MG63 (cell line): Measurements from ENCODE around the gene PRSS48. TPM values are rescaled to one million over a fixed set of nuclear protein-coding genes. Genes with fewer than 3 reads are reported as not detected.
"Not testable (repeated sequence)": the region's sequence is repeated elsewhere in the genome, so short reads cannot be mapped to it uniquely, and the experiment has no call there.

Experiments used
- DNase-seq: peaks from one replicate; pipeline ENCODE4 v3.0.0-alpha.2; 2020
- H3K27me3 ChIP-seq: fragments of 250-450 bp; sonication (Bioruptor Pico); 2 replicates; pipeline ENCODE4 v1.5.1; 2020; ENCODE audit warnings: mild to moderate bottlenecking, moderate library complexity
- H3K36me3 ChIP-seq: fragments of 250-450 bp; sonication (Bioruptor Pico); 2 replicates; pipeline ENCODE4 v1.5.1; 2020; ENCODE audit warnings: mild to moderate bottlenecking, moderate library complexity
- H3K4me3 ChIP-seq: fragments of 250-450 bp; sonication (Bioruptor Pico); 2 replicates; pipeline ENCODE4 v1.5.1; 2020; ENCODE audit warnings: mild to moderate bottlenecking, moderate library complexity
- H3K9me3 ChIP-seq: fragments of 250-450 bp; sonication (Bioruptor Pico); 2 replicates; pipeline ENCODE4 v1.5.1; 2020; ENCODE audit warnings: mild to moderate bottlenecking, moderate library complexity
- total RNA-seq: library from RNA; depleted of rRNA; stranded (reverse); fragments of >200 nt; shearing (Covaris generic); gene quantifications from 2 replicates; pipeline ENCODE4 v1.2.3, GENCODE V29; 2014; ENCODE audit warnings: low replicate concordance

The PRSS48 gene
- total RNA-seq, 1 experiment from 2014 or later = not detected

GRCh38 chr4:151302432-151302831 lies 25.5 kb downstream of the PRSS48 start:
- Histone ChIP-seq H3K9me3 (no peaks in the 10 kb centered on the region), H3K27me3 (no peaks in the 10 kb centered on the region), H3K36me3 (no peaks in the 10 kb centered on the region), H3K4me3 (no peak overlapping the region)
- no peak for DNase-seq

DNA sequence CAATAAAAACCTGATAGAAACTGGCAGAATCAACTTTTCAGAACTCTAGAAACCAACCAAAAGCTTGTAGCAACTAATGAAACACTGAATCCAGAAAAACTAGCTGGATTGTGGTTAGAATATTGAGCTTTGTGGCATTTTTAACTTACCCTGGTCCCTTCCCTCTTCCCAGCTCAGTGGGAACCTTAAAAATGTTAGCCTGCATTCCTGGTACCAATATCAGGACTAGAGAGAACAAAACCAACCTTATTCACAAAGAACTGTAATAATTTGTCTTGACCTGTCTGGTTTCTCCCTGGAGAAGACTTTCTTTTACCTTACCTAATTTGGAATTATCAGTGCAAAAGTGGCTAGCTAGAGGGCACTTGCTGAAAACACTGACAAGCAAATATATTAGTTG lies 27.3 kb downstream of the PRSS48 start:
- Histone ChIP-seq H3K9me3 (no peaks in the 10 kb centered on the region), H3K36me3 (no peaks in the 10 kb centered on the region), H3K27me3 (no peaks in the 10 kb centered on the region), H3K4me3 (no peak overlapping the region)
- DNase-seq = no peak

DNA sequence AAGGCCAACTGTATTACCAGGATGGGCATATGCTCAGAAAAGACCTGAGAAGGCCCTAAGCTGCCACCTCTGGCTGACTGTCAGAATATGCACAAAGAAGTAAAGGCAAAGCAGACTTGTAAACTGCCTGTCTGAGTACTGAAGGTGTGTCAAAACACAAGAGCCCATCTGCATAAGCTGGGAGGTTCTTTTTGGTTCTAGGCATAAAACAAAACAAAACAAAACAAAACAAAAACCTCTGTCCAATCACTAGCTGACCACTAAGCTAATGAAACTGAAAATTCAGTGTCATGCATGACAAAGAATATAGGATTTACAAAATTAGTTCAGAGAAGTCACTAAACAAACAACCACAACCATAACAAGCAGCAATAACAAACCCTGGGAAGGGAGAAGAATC lies 27.8 kb downstream of the PRSS48 start:
- H3K36me3 ChIP-seq = no peaks in the 10 kb centered on the region

GRCh38 chr4:151310124-151310728 lies 33.3 kb downstream of the PRSS48 start:
- no peaks in the 10 kb centered on the region for H3K36me3 ChIP-seq

More for the DNA sequence above, 27.8 kb downstream of the PRSS48 start:
- DNase-seq = no peak
- no peaks in the 10 kb centered on the region for H3K9me3 ChIP-seq
- no peaks in the 10 kb centered on the region for H3K27me3 ChIP-seq
- H3K4me3 ChIP-seq = no peak overlapping the region

DNA sequence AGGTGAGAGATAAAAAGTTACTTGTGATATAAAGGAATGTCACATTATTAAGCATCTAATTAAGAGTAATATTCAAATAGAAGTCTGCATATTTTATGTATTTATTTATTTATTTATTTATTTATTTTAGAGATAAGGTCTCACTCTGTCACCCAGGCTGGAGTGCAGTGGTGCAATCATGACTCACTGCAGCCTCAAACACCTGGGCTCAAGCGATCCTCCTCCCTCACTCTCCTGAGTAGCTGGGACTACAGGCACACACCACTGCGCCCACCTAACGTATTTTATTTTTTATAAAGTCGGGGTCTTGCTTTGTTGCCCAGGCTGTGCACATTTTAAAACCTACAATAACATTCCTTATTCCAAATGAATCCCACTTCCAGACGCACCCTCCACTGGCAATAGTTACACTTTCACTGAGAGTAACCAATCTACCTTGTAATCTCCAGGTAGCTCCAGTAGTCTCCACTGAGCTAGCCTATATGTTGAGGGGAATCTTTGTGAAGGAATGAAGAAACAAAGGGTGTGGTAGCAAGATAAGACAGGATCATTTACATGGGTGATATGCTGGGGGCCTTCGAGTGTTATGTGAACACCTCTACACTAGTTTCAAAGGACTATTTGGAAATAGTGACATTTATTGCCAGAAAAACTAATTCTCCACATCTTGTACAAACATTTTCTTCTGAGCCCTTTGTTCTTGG lies 36.5 kb downstream of the PRSS48 start:
- Histone ChIP-seq H3K36me3 (no peaks in the 10 kb centered on the region), H3K4me3 (no peak overlapping the region), H3K9me3 (no peaks in the 10 kb centered on the region), H3K27me3 (no peaks in the 10 kb centered on the region)
- no peak for DNase-seq

More at GRCh38 chr4:151310124-151310728, 33.3 kb downstream of the PRSS48 start:
- H3K9me3 ChIP-seq = no peaks in the 10 kb centered on the region
- H3K4me3 ChIP-seq = no peak overlapping the region
- H3K27me3 ChIP-seq = no peaks in the 10 kb centered on the region
- no peak for DNase-seq

DNA sequence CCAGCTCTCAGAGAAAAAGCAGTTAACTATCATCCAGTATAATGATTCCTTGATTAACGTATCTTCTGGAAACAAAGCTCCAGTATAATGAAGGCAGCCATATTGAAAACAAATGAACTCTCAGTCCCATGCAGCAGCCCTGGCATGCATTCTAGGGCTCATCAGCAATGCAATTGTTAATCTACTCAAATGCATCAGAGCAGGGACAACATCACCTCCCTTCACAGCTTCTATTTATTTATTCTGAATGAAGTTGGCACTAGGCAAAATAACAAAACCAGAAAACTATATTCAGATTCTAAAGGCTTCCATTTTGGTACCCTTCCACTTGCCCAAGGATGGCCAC lies 37.0 kb downstream of the PRSS48 start:
- Histone ChIP-seq H3K36me3 (no peaks in the 10 kb centered on the region), H3K4me3 (no peak overlapping the region), H3K9me3 (no peaks in the 10 kb centered on the region), H3K27me3 (no peaks in the 10 kb centered on the region)
- no peak for DNase-seq

DNA sequence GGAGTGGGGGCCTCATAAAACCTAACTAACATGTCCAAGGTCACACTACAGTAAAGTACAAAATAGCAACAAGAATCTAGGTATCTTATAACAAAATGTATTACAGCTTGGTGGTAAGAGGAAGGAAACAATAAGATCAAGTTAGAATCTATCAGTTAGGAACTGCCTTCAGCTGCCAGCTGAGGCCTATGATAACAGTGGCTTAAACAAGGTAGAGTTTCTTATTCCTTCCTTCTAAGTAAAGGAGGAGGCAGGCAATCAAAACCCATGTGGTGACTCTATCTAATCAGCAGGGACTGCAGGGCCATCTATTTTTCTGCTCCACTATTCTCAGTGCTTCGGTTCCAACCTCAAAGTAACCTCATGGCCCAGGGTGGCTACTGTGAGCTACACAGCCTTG lies 37.5 kb downstream of the PRSS48 start:
- Histone ChIP-seq H3K9me3 (no peaks in the 10 kb centered on the region), H3K4me3 (no peak overlapping the region), H3K36me3 (no peaks in the 10 kb centered on the region), H3K27me3 (no peaks in the 10 kb centered on the region)
- no peak for DNase-seq

DNA sequence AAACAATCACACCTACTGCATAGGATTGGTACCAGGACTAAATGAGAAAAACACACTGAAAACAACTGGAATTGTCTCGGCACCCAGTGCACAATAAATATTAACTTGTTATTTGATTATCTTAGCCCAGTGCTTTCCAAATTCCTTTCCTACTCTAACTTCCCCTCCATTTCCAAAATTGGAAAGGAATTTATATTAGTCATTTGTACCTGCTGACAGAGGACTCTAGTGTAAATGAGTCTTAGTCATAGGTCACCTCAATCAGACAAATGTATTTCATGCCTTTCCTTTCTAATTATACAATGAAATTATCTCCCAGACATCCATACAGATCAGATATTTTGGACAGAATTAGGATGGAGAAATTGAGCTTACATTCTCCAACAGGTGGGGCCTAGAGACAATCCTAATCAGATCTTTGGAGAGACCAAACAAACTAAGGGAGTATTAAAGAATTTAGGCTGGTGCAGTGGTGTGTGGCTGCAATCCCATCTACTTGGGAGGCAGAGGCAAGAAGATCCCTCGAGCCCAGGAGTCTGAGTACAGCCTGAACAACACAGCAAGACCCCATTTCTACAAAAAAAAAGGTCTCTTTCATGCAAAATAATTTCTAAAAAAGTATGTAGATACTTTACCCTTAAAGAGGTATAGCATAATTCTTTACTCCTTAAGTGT lies 38.4 kb downstream of the PRSS48 start:
- Histone ChIP-seq H3K4me3 (no peak overlapping the region), H3K27me3 (no peaks in the 10 kb centered on the region), H3K36me3 (no peaks in the 10 kb centered on the region), H3K9me3 (no peaks in the 10 kb centered on the region)
- no peak for DNase-seq

- no peak for DNase-seq
- no peak overlapping the region for H3K4me3 ChIP-seq
- H3K27me3 ChIP-seq = no peaks in the 10 kb centered on the region
- H3K9me3 ChIP-seq = no peaks in the 10 kb centered on the region
- H3K36me3 ChIP-seq = no peaks in the 10 kb centered on the region
Observed at GRCh38 chr4:151316645-151317044, 39.7 kb downstream of the PRSS48 start.

- Histone ChIP-seq H3K4me3 (no peak overlapping the region), H3K27me3 (no peaks in the 10 kb centered on the region), H3K36me3 (no peaks in the 10 kb centered on the region), H3K9me3 (no peaks in the 10 kb centered on the region)
- no peak for DNase-seq
Observed at GRCh38 chr4:151318307-151319006, 41.5 kb downstream of the PRSS48 start.

DNA sequence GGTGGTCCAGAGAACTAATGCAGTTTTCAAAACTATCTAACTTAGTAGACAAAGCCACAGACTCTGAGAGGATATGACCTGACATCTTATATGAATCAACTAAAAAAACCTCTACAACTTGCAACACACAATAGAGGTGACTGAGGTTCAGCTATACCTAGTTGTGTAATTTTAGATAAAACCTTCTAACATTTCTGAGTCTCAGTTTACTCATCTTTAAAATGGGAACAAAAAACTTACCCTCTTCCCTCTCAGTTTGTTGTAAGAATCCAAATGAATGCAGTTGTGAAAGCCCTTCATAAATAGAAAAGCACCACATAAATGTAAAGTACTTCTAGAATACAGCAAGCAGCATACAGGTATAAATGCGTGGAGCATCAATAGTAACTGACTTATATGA lies 42.5 kb downstream of the PRSS48 start:
- H3K27me3 ChIP-seq = no peaks in the 10 kb centered on the region
- no peak for DNase-seq
- no peak overlapping the region for H3K4me3 ChIP-seq
- H3K9me3 ChIP-seq = no peaks in the 10 kb centered on the region
- no peaks in the 10 kb centered on the region for H3K36me3 ChIP-seq

DNA sequence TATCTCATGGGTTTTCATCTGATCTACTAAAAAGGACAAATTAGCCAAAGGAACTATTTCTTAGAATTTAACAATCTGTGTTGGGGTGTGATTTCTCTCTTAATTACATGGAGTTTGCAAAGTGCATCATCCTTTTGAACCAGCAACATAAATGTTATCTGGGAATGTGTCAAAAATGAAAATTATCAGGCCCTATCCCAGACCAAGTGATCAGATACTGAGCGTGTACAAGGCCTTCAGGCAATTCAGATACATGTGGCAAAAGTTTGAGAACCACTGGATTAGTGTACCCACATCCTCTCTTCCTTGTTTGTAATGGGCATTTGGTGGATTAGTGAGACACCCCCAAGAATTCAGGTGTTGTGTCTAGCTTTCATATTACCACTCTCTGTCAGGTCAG lies 44.6 kb downstream of the PRSS48 start:
- H3K9me3 ChIP-seq = no peaks in the 10 kb centered on the region
- DNase-seq = no peak
- H3K36me3 ChIP-seq = no peaks in the 10 kb centered on the region
- no peak overlapping the region for H3K4me3 ChIP-seq
- H3K27me3 ChIP-seq = no peaks in the 10 kb centered on the region

DNA sequence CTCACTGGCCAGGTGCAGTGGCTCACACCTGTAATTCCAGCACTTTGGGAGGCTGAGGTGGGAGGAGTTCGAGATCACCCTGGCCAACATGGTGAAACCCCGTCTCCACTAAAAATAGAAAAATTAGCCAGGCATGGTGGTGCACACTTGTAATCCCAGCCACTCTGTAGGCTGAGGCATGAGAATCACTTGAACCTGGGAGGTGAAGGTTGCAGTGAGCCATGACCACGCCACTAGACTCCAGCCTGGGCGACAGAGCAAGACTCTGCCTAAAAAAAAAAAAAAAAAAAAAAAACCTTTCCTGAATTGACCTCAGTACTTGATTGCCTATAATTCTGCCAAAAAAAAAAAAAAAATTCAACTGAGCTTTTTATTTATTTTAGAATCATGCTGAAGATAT lies 45.2 kb downstream of the PRSS48 start:
- H3K36me3 ChIP-seq, H3K9me3 ChIP-seq, H3K27me3 ChIP-seq, H3K4me3 ChIP-seq, DNase-seq: not testable (repeated sequence)

DNA sequence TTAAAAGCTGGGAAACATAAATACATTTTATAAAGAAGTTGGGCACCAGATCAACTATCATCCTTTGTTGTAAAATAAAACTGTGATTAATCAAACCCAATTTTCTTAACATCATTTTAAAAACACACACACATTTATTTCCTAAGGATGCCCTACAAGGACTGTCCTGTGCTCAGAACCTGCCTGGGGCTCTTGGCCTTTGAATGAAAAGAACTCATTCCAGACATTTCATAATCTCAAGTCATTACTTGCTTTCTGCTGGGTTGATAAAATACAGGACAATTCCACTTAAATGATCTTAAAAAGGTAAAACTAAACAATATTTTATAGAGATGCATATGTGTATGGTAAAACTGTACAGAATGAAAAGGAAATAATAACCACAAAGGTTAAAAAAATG lies 45.6 kb downstream of the PRSS48 start:
- DNase-seq = no peak
- Histone ChIP-seq H3K9me3 (no peaks in the 10 kb centered on the region), H3K27me3 (no peaks in the 10 kb centered on the region), H3K36me3 (no peaks in the 10 kb centered on the region), H3K4me3 (no peak overlapping the region)

- H3K4me3 ChIP-seq = peak overlapping the region; percentile 62
- no peaks in the 10 kb centered on the region for H3K27me3 ChIP-seq
- no peak for DNase-seq
- no peaks in the 10 kb centered on the region for H3K36me3 ChIP-seq
- no peaks in the 10 kb centered on the region for H3K9me3 ChIP-seq
Observed at GRCh38 chr4:151323667-151324066, 46.7 kb downstream of the PRSS48 start.

DNA sequence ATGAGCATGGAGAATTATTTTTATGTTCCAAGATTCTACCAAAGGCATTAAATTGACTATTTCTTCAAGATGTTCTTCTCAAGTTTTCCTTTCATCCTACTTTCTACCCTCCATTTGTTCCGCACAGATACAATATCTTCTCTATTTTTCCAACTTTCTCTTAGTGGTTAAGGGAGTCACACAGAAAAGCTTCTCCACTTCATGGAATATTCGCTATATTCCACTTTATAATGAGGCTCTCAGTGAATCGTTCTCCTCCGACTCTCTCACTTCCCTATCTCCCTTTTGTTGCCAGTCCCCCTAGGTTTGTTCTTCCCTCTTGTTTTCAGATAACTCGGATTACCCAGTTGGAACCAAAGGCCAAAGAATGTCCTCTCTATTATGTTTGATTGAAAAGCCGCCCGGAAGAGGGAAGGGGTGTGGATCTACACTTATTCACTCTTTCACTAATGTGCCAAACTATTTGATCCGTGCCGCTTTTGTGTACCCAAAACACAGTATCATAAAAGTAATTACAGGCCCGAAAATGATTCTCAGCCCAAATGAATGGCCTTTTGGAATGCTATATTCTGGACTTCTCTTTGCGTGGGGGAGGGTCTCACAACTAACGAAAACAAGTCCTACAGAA lies 47.3 kb downstream of the PRSS48 start:
- Histone ChIP-seq H3K4me3 (peak overlapping the region; percentile 62), H3K9me3 (no peaks in the 10 kb centered on the region), H3K36me3 (no peaks in the 10 kb centered on the region), H3K27me3 (no peaks in the 10 kb centered on the region)
- no peak for DNase-seq

DNA sequence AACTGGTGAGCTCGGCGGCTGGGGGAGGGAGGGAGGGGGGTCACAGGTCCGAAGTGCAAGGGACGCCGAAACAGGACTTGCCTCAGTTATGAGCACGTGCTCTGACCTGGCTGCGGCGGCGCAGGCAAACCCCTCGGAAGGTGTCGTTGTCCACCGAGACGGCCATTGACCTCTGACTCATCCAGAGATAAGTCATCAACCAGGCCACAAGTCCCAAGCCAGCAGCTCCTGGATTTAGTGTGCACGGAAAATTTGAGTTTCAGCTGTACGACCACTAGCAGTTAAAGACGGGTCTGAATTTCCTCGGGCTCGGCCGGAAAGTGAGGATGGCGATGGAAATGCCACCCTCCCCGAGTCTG lies 47.8 kb downstream of the PRSS48 start:
- DNase-seq = peak; percentile 65
- H3K9me3 ChIP-seq = no peaks in the 10 kb centered on the region
- no peaks in the 10 kb centered on the region for H3K27me3 ChIP-seq
- H3K4me3 ChIP-seq = peak overlapping the region; percentile 62
- no peaks in the 10 kb centered on the region for H3K36me3 ChIP-seq
